HG03060 (cell line): Measurements from ENCODE around the gene VARS2.
"Not testable (repeated sequence)": the region's sequence is repeated elsewhere in the genome, so short reads cannot be mapped to it uniquely, and the experiment has no call there.

Source experiments
- ATAC-seq: cut with Tn5 transposase; IDR thresholded peaks from one replicate; pipeline ENCODE4 v1.9.1; 2021; ENCODE audit warnings: low read depth, moderate number of reproducible peaks; ENCODE audit not compliant: unreplicated experiment

The VARS2 gene

GRCh38 chr6:30955367-30956042 is 41.5 kb downstream of the VARS2 start:
- ATAC-seq, result no peak

- no peak for ATAC-seq
Observed at GRCh38 chr6:30957716-30958115, 43.7 kb downstream of the VARS2 start.

- ATAC-seq, result no peak
Observed at GRCh38 chr6:30960907-30961673, 47.1 kb downstream of the VARS2 start.

GRCh38 chr6:30962716-30963115 is 48.7 kb downstream of the VARS2 start:
- ATAC-seq, result no peak

- ATAC-seq, result no peak
Observed at GRCh38 chr6:30963641-30964040, 49.6 kb downstream of the VARS2 start.

GRCh38 chr6:30964075-30964474 is 50.0 kb downstream of the VARS2 start:
- no peak for ATAC-seq

- ATAC-seq, result no peak
Observed at GRCh38 chr6:30965140-30965601, 51.1 kb downstream of the VARS2 start.

- ATAC-seq, result no peak
Observed at GRCh38 chr6:30966154-30966553, 52.1 kb downstream of the VARS2 start.

- not testable (repeated sequence) for ATAC-seq
Observed at GRCh38 chr6:30969171-30969570, 55.1 kb downstream of the VARS2 start.

GRCh38 chr6:30970946-30971345 is 56.9 kb downstream of the VARS2 start:
- no peak for ATAC-seq

GRCh38 chr6:30972816-30973215 is 58.8 kb downstream of the VARS2 start:
- ATAC-seq, result no peak

- ATAC-seq, result no peak
Observed at GRCh38 chr6:30974490-30975252, 60.6 kb downstream of the VARS2 start.
